Measurements from ENCODE around the gene ZNF334.

DNA sequence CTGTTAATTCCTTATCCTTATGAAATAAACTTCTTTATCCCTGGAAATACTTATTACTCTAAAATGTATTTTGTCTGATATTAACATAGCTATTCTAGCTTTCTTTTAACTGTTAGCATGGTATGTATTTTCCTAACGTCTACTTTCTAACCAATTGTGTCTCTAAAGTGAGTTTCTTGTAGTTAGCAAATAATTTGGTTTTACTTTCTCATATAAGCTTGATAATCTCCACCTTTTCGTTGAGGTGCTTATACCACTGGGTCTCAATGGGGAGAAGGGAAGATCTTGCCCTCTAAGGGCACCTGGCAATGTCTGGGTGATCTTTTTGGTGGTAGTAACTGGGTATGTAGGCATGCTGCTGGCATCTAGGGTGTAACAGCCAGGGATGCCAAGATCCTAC lies 25.7 kb downstream of the ZNF334 start:
- TF ChIP-seq, protein P1, sequence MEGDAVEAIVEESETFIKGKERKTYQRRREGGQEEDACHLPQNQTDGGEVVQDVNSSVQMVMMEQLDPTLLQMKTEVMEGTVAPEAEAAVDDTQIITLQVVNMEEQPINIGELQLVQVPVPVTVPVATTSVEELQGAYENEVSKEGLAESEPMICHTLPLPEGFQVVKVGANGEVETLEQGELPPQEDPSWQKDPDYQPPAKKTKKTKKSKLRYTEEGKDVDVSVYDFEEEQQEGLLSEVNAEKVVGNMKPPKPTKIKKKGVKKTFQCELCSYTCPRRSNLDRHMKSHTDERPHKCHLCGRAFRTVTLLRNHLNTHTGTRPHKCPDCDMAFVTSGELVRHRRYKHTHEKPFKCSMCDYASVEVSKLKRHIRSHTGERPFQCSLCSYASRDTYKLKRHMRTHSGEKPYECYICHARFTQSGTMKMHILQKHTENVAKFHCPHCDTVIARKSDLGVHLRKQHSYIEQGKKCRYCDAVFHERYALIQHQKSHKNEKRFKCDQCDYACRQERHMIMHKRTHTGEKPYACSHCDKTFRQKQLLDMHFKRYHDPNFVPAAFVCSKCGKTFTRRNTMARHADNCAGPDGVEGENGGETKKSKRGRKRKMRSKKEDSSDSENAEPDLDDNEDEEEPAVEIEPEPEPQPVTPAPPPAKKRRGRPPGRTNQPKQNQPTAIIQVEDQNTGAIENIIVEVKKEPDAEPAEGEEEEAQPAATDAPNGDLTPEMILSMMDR (conservative IDR thresholded peaks at IDR 0.05; ENCODE audit: low read length): no peak
- no peak for TF ChIP-seq EZH2phosphoT487 (IDR thresholded peaks at IDR 0.05; ENCODE audit: borderline replicate concordance, low read depth, low read length)

Data from OCI-LY7 (cell line).